Esophagus muscularis mucosa (tissue), 4 donors: ENCODE measurements around the gene HLA-E. TPM values are rescaled to one million over a fixed set of nuclear protein-coding genes. Genes with fewer than 3 reads are reported as not detected.
"Not testable (repeated sequence)": the region's sequence is repeated elsewhere in the genome, so short reads cannot be mapped to it uniquely, and the experiment has no call there.

Experiments used
- DNase-seq: peaks from one replicate; pipeline ENCODE4 v3.0.0-alpha.2; 2017; ENCODE audit errors: extremely low spot score
- H3K27ac ChIP-seq, 4 donors: fragments of 200-600 bp; sonication (generic); replicated peaks in 1 of 4; 1 replicate in 3 of 4; 2 replicates in 1 of 4; pipeline ENCODE4 v1.5.1; 2016 to 2019; ENCODE audit warnings: mild to moderate bottlenecking in 1 of 4
- H3K27me3 ChIP-seq, 4 donors: fragments of 200-600 bp; sonication (generic); one replicate each; pipeline versions ENCODE4 v1.5.1 to v1.6.0; 2016 to 2019
- H3K36me3 ChIP-seq, 4 donors: fragments of 200-600 bp; sonication (generic); one replicate each; pipeline ENCODE4 v1.5.1; 2016 to 2019
- H3K4me1 ChIP-seq, 4 donors: fragments of 200-600 bp; sonication (generic); one replicate each; pipeline ENCODE4 v1.5.1; 2016 to 2019
- H3K4me3 ChIP-seq, 4 donors: fragments of 200-600 bp; sonication (generic); 1 replicate in 2 of 4; 2 replicates in 2 of 4; pipeline ENCODE4 v1.5.1; 2016 to 2019; ENCODE audit warnings: mild to moderate bottlenecking in 4 of 4, moderate library complexity in 1 of 4
- H3K9me3 ChIP-seq, 4 donors: fragments of 200-600 bp; sonication (generic); 1 replicate in 3 of 4; 2 replicates in 1 of 4; pipeline ENCODE4 v1.5.1; 2016 to 2019
- EP300 ChIP-seq: sonication (generic); formaldehyde crosslinking; IDR thresholded peaks from one replicate; pipeline ENCODE4 v1.6.1; 2017; ENCODE audit warnings: antibody characterized with exemption
- POLR2A ChIP-seq: fragments of 450-650 bp; IDR thresholded peaks from one replicate; pipeline ENCODE4 v1.6.1; 2017; ENCODE audit warnings: antibody characterized with exemption, moderate library complexity, mild to moderate bottlenecking, low read depth
- POLR2AphosphoS5 ChIP-seq, 2 donors: sonication (generic); formaldehyde crosslinking; IDR thresholded peaks; one replicate each; pipeline ENCODE4 v1.6.1; 2017; ENCODE audit warnings: antibody characterized with exemption in 2 of 2
- WGBS: methylation state at CpG from one replicate; pipeline ENCODE4 v1.1.5; 2018; 5-methylcytosine and 5-hydroxymethylcytosine counted together
- intact Hi-C: fragments of 100-400 bp; cut with DNase I; formaldehyde crosslinking; loops from one replicate; pipeline ENCODE4 v1.15.1; 2023
- total RNA-seq, 4 donors: library from RNA; depleted of rRNA; stranded (reverse); fragments of >200 nt; gene quantifications; one replicate each; pipeline versions ENCODE4 v1.1.0 to v1.2.1, GENCODE V29; 2016
- TF ChIP-seq, protein P1 (sequence below), 3 experiments: fragments of 200-600 bp in 2 of 3; fragments of 450-650 bp in 1 of 3; sonication (generic) in 2 of 3; IDR thresholded peaks; one replicate each; pipeline ENCODE4 v1.5.1; 2017 to 2019; ENCODE audit warnings: antibody characterized with exemption in 3 of 3, mild to moderate bottlenecking in 2 of 3, moderate library complexity in 1 of 3

Gene HLA-E
- total RNA-seq, 4 donors from 2014 or later, result 294 to 649 (median 523) TPM

DNA sequence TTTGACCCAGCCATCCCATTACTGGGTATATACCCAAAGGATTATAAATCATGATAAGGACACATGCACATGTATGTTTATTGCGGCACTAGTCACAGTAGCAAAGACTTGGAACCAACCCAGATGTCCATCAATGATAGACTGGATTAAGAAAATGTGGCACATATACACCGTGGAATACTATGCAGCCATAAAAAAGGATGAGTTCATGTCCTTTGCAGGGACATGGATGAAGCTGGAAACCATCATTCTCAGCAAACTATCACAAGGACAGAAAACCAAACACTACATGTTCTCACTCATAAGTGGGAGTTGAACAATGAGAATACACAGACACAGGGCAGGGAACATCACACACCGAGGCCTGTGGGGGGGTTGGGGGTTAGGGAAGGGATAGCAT, 37.1 kb downstream of the HLA-E start:
- intact Hi-C loops, H3K9me3 ChIP-seq, DNase-seq, H3K27ac ChIP-seq, H3K27me3 ChIP-seq, H3K36me3 ChIP-seq, H3K4me3 ChIP-seq, H3K4me1 ChIP-seq: not testable (repeated sequence)
- 94% methylated on average over 3 of the region's 3 CpGs for WGBS

GRCh38 chr6:30529349-30529875, 40.1 kb downstream of the HLA-E start:
- DNase-seq, H3K27me3 ChIP-seq, H3K4me3 ChIP-seq, intact Hi-C loops, H3K27ac ChIP-seq, H3K9me3 ChIP-seq, H3K36me3 ChIP-seq: not testable (repeated sequence)
- 91% methylated on average over 17 of the region's 17 CpGs for WGBS
- H3K4me1 ChIP-seq, result peaks cover 4 to 11% (median 10%) of the 10 kb centered on the region in 4 donors

DNA sequence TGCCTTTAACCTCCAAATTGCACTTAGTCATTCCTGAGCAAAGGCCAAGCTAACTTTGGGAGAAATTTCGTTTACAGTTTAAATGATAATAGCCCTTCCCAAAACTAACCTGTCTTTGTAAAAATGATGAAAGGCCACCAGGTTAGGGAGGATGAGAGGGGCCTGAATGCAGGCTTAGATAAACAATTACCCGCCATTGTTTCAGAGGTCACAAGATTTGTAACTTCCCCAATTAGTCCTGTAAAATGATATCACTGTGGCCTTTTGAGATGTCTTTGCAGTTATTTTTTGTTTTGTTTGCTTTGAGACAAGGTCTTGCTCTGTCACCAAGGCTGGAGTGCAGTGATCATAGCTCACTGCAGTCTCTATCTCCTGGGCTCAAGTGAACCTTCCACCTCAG, 40.7 kb downstream of the HLA-E start:
- TF ChIP-seq, protein P1, sequence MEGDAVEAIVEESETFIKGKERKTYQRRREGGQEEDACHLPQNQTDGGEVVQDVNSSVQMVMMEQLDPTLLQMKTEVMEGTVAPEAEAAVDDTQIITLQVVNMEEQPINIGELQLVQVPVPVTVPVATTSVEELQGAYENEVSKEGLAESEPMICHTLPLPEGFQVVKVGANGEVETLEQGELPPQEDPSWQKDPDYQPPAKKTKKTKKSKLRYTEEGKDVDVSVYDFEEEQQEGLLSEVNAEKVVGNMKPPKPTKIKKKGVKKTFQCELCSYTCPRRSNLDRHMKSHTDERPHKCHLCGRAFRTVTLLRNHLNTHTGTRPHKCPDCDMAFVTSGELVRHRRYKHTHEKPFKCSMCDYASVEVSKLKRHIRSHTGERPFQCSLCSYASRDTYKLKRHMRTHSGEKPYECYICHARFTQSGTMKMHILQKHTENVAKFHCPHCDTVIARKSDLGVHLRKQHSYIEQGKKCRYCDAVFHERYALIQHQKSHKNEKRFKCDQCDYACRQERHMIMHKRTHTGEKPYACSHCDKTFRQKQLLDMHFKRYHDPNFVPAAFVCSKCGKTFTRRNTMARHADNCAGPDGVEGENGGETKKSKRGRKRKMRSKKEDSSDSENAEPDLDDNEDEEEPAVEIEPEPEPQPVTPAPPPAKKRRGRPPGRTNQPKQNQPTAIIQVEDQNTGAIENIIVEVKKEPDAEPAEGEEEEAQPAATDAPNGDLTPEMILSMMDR (IDR thresholded peaks at IDR 0.05), result no peak
- TF ChIP-seq POLR2AphosphoS5 (IDR thresholded peaks at IDR 0.05), result no peak
- no peak for TF ChIP-seq POLR2A
- Histone ChIP-seq H3K9me3 (no peaks in the 10 kb centered on the region), H3K4me3 (no peak overlapping the region), H3K27ac (no peak overlapping the region), H3K27me3 (no peaks in the 10 kb centered on the region), H3K36me3 (no peaks in the 10 kb centered on the region), H3K4me1 (peaks cover 4 to 11% (median 10%) of the 10 kb centered on the region in 4 donors)
- DNase-seq, result no peak
- WGBS, result 61% methylated on average over 2 of the region's 2 CpGs
- intact Hi-C loops, result no loop called here

GRCh38 chr6:30533460-30534294, 44.4 kb downstream of the HLA-E start:
- 81% methylated on average over 15 of the region's 15 CpGs for WGBS
- Histone ChIP-seq H3K27me3 (no peaks in the 10 kb centered on the region), H3K4me1 (peaks cover 4 to 10% (median 8%) of the 10 kb centered on the region in 4 donors), H3K36me3 (no peaks in the 10 kb centered on the region), H3K9me3 (no peaks in the 10 kb centered on the region), H3K27ac (no peak overlapping the region), H3K4me3 (no peak overlapping the region)
- no peak for DNase-seq
- TF ChIP-seq EP300, result no peak
- TF ChIP-seq POLR2A, result no peak
- no peak for TF ChIP-seq POLR2AphosphoS5 (IDR thresholded peaks at IDR 0.05)
- TF ChIP-seq, protein P1 (IDR thresholded peaks at IDR 0.05), result no peak
- intact Hi-C loops, result loop anchor here (2.0 kb wide), 1 partner anchor 53 kb away; no protein-coding TSS in a partner anchor

GRCh38 chr6:30537931-30538330, 48.6 kb downstream of the HLA-E start:
- H3K27ac ChIP-seq, result no peak overlapping the region
- DNase-seq, result no peak
- H3K27me3 ChIP-seq, result no peaks in the 10 kb centered on the region
- no peaks in the 10 kb centered on the region for H3K9me3 ChIP-seq
- H3K36me3 ChIP-seq, result no peaks in the 10 kb centered on the region
- H3K4me1 ChIP-seq, result peaks cover 0 to 10% (median 9%) of the 10 kb centered on the region in 4 donors
- 88% methylated on average over 3 of the region's 3 CpGs for WGBS
- intact Hi-C loops, result no loop called here
- TF ChIP-seq POLR2AphosphoS5 (IDR thresholded peaks at IDR 0.05) (no peak), POLR2A (no peak), EP300 (no peak)
- TF ChIP-seq, protein P1 (IDR thresholded peaks at IDR 0.05), result no peak
- no peak overlapping the region for H3K4me3 ChIP-seq
